Measurements from ENCODE around the gene SOX5.

Gene SOX5

DNA sequence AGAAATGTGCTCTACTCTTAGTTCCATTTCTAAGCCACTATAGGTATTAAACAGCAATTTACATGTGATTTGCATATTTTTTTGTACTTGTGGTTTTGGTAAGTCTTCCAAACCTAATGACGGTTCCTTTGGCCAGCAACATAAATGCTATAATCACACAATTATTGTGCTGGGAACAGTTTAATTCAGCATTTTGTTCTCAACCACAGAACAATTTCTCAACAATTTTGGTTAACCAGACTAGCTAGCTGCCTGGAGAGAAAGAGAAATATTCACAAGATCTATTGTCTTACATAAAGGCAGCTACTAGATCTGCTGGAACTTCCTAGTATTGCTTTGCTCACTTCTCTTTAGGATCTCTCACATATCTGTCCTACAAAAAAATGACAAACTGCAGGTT, 265.3 kb downstream of the SOX5 start:
- DNase-seq (ENCODE audit: low read depth): no peak

DNA sequence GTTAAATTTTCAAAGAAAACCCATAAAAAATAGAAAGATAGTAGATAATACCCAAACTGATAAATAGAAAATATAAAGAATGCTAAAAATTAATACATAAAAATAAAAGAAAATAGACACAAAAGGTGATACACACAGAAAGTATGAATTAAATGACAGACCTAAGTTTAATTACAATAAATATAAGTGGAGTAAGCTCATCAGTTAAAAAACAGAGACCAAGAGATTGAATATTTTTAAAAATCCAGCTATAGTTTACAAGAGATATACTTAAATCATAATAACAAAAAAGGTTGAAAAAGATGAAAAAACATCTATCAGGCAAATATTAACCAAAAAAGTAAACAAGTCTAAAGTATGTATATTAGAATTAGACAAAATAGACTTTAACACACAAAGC, 268.2 kb downstream of the SOX5 start:
- DNase-seq (ENCODE audit: low read depth): no peak

DNA sequence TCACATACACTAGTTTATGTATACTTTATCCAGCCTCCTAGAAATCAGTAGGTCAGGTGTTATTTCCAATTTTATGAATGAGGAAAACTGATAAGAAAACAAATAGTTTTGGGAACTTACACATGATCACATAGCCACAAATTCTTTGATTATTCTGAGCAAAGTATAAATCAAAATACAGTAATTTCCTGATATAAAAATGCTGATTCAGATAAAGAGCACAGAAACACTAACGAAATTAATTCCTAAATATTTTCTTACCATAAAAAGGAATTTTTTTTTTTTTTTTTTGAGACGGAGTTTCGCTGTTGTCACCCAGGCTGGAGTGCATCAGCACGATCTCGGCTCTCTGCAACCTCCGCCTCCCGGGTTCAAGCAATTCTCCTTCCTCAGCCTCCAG, 275.4 kb downstream of the SOX5 start:
- DNase-seq (ENCODE audit: low read depth): no peak

DNA sequence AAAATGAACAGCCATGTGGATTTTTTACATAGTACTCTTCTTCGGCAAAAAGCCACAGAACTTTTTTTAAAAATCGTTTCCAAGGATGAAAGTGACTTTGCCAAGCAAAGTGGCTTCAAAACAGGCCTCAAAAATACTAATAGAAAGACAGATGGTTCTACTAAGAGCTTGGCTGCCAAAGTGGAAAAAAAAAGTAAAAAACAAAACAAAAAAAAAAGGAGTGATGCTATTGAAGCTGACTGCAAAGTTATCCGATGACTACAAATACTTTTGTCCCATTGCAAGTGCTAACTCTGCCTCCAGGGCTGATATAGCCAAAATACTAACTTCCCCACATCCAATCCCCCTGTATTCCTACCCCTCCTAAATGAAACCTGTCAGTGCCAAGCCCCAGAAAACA, 277.6 kb downstream of the SOX5 start:
- no peak for DNase-seq (ENCODE audit: low read depth)

- no peak for DNase-seq (ENCODE audit: low read depth)
These were observed 278.8 kb downstream of the SOX5 start for GRCh38 chr12:23670684-23671083.

GRCh38 chr12:23669691-23670090, 279.8 kb downstream of the SOX5 start:
- no peak for DNase-seq (ENCODE audit: low read depth)

- no peak for DNase-seq (ENCODE audit: low read depth)
These were observed 282.6 kb downstream of the SOX5 start for GRCh38 chr12:23666866-23667265.

DNA sequence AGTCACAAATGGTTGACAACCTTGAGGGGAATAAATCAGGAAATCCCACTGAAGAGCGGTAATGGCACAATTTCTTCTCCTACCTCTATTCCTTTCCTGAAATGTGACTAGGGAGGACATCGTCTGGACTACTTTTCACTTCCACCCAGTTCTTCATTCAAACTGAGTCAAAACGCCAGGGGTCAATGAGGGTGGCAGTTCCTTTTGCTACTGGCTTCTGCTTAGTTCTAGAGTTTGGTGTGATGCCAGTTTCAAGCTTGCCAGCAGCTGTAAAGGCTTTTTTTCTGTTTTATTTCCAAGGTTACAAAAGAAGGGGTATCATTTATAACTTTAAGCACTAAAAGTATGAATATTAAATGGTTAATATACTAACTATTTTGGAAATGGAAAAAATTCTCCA, 286.5 kb downstream of the SOX5 start:
- no peak for DNase-seq (ENCODE audit: low read depth)

DNA sequence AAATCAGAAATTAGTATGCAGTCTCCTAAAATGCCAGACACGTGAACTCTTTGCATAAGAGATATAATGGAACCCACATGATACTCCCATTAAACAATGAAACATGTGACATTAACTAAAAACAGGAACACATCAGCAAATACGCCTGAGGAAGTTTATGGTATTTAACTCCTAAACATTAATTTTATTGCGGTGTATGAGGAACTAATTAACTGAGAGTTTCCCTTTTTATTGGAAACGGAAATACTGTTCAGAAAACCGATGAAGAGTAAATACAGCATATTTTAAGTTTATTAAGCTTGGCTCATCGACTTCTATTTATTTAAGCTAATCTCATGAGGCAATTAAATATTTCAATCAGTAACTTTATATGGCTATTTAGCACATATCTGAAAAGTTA, 290.3 kb downstream of the SOX5 start:
- no peak for DNase-seq (ENCODE audit: low read depth)

DNA sequence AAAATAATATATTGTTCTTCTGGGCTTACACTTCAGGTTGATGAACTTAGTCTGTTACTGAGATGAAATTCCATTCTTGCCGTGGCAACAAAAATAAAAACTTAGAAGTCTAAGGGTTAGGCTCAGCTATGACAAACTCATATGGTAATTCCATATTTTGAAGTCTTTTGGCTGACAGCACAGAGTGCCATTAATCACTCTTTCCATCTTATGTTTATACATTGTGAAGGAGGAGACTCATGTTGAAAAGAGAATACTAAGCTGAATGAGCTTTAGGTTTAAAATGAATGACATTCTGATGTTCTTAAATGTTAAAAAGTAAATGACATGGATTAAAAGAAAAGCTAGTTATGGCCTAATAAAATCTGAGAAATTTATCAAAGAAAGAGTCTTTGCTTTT, 291.9 kb downstream of the SOX5 start:
- DNase-seq (ENCODE audit: low read depth): no peak

- no peak for DNase-seq (ENCODE audit: low read depth)
These were observed 293.6 kb downstream of the SOX5 start for GRCh38 chr12:23655884-23656283.

DNA sequence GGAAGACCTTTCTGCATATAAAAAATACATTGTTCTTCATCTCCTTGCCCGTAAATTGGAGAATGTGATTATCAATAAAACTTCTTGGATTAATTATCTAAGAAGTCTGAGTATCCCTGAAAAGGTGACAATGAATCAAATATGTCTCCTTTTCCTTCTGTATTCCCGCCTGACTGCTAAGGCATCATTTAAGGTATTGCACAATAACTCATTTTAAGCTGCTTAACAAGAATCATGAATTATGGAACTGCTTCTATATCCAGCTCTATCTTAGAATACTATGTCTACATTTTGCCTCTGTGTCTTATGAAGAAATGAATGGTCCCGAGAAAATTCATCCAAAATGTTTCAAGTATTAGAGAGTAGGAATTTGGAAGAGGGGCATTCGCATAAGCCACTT, 294.4 kb downstream of the SOX5 start:
- DNase-seq (ENCODE audit: low read depth): no peak

DNA sequence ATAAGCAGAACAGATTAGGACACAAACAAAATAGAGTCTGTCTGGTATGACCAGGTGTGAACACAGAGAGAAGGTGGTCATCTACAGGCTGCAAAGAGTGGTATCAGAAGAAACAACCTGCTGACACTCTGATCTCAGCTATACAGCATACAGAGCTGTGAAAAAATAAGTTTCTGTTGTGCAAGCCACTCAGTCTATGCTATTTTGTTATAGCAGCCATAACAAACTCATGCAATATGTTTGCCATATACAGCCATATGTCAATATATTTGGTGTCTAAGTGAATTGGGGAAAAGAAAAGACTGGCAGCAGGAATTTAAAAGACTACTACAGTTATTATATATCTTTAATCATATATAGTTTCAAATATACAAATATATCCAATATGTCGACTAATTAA, 300.9 kb downstream of the SOX5 start:
- DNase-seq (ENCODE audit: low read depth): no peak

GRCh38 chr12:23640754-23641153, 308.7 kb downstream of the SOX5 start:
- no peak for DNase-seq (ENCODE audit: low read depth)

DNA sequence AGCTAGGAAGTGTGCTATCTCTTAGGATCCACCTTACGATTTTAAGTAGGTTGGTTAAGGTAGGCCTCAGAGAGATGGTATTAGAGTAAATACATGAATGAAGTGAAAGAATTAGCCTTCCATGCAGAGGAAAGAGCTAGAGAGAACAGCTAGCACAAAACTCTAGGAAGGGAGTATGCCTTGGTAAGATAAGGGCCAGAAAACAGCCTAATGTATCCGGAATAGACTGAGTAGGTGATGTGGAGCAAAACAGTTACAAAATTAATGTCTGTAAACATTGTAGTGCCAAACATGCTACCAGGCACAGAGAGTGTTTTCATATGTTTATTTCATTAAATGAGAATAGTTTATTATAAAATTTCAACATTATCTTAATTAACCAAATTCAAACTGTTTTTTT, 315.1 kb downstream of the SOX5 start:
- DNase-seq (ENCODE audit: low read depth): no peak

GRCh38 chr12:23631786-23632377, 317.6 kb downstream of the SOX5 start:
- DNase-seq (ENCODE audit: low read depth): no peak

DNA sequence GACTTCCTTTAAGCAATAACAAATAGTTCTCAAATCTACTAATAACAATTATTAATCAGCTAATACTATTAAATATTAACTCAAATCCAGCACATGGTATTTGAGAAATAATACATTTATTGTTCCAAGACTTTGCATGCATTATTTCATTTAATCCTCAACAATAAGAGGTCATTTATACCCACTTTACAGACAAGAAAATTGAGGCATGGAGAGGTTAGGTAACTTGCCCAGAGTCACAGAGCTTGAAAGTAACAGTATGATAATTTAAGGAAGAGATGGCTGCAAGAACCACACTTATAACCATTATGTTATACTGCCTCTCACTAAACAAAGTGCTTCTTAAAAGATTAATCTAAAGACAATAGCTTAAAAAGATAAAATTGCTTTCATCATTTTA, 318.9 kb downstream of the SOX5 start:
- DNase-seq (ENCODE audit: low read depth): no peak

DNA sequence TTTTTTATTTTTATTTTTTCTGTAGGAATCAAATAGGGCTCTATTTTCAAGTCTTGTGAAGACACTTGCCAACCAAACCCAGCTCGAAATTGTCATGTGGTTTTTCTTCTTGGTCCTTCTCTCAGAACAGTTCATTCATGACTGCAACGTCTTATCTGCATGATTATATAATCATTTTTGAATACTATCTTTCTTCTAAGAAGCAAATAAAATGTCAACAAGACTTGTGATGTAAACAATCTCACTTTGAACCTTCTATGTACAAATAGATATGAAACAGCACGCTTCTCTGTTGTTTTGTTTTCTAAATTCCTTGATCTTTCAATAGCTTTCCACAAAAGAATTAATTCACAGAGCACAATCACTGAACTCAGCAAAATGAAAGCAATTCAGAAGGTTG, 320.7 kb downstream of the SOX5 start:
- no peak for DNase-seq (ENCODE audit: low read depth)

DNA sequence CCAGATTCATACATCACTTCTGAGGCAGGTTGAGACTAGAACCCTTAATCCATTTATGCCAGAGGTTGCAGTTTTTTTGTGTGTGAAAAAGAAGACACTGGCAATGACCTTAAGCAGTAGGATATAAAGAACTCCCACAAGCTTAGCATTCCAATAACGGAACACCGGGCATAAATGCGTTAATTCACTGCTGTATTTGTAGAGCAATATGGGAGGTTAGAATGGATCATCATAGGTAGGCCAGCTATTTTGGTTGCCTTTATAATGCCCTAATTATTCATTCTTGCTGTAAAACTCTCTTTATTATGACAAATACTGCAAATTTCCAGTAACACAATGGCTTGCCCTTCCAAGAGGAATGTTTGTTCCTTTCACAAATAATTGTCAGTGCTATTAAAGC, 322.7 kb downstream of the SOX5 start:
- DNase-seq (ENCODE audit: low read depth): no peak

DNA sequence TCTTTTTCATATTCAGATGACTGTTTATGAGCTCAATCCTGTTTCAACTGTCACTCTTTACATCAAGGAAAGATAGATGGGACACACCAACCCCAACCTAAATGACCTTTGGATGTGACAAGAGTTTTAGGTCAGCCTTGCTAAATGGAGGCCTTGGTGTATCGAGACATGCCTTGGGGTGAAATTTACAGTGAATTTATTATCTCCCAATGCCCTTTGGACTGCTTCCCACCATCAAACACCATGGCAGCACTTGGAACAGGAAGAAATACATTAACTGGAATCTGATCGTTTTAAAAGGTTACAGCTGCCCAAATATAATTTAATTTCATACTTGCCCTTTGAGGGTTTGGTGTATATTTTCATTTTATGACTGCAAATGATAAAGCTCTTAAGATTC, 327.6 kb downstream of the SOX5 start:
- DNase-seq (ENCODE audit: low read depth): no peak

DNA sequence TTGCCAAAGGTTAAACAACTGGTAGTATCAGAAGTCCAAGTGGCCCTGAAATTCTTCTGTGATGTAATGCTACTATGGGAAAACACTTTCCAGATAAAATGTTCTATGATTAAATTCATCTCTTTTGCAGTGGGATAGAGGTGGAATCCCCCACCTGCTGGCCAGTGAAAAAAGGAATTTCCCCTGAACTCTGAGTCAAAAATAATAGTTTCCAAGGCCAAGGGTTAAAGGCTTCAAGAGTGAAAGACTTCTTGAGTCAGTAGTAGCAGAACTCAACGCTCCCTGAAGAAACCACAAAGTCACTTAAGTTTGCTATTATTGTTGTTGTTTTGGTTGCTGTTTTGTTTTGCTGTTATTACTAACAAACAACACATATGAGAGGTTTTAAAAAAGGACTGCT, 330.8 kb downstream of the SOX5 start:
- DNase-seq (ENCODE audit: low read depth): no peak

DNA sequence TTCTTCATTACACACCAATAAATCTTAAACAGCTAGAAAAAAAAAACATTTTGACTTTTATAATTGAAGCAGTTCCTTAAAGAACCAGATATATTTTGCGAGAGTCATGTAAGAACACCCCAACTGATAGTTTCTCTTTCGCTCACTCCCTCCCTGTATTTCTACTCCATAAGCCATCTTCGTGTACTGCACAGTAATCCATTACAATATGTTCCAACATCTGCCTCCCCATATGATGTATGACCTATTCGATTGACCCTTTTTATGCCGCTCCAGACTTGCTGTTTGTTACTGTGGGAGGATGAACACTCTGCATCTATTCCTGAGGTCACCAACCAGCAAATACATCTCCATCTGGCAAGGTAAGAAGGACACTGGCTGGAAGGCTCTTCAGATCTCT, 331.7 kb downstream of the SOX5 start:
- no peak for DNase-seq (ENCODE audit: low read depth)

DNA sequence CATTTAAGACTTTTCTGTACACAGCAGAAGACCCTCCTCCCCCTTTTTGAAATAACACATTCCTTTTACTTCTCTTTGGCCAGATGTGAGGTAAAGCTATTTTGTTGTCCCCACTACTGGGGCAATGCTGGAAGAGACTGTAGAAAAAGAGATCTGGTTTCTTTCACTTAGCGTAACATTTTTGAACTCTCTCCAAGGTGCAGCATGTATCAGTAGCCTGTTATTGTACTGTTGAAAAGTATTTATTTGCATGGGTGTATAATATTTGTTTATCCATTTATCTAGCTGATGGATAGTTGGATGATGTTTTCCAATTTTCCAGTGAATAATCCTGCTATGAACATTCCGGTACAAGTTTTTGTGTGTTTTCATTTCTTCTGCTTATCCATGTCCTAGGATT, 335.2 kb downstream of the SOX5 start:
- no peak for DNase-seq (ENCODE audit: low read depth)

- no peak for DNase-seq (ENCODE audit: low read depth)
These were observed 338.1 kb downstream of the SOX5 start for GRCh38 chr12:23611320-23611719.

GRCh38 chr12:23600919-23601318, 348.6 kb downstream of the SOX5 start:
- DNase-seq (ENCODE audit: low read depth): no peak

Measured in stimulated activated CD8-positive, alpha-beta memory T cell treated with anti-CD3 and anti-CD28 coated beads, Interleukin-12 subunit alpha, Interleukin-12 subunit beta, amount 100 ng/mL, for 1 hour (primary cell).